Measurements from ENCODE around the gene FBLN2.

The FBLN2 gene

GRCh38 chr3:13532631-13533030, 16.3 kb upstream of the FBLN2 start:
- no peak for DNase-seq (ENCODE audit: low read depth)
- no peak for TF ChIP-seq CTCF (IDR thresholded peaks at IDR 0.05; ENCODE audit: control insufficient read depth, insufficient read depth, low read depth, low read length, missing control alignments)
- no peak overlapping the region for H3K4me3 ChIP-seq (ENCODE audit: control insufficient read depth, low read depth, low read length)

GRCh38 chr3:13533885-13534301, 15.0 kb upstream of the FBLN2 start:
- no peak overlapping the region for H3K4me3 ChIP-seq (ENCODE audit: control insufficient read depth, low read depth, low read length)
- DNase-seq (ENCODE audit: low read depth) = no peak
- TF ChIP-seq CTCF (IDR thresholded peaks at IDR 0.05; ENCODE audit: control insufficient read depth, insufficient read depth, low read depth, low read length, missing control alignments) = no peak

GRCh38 chr3:13535526-13535875, 13.4 kb upstream of the FBLN2 start:
- H3K4me3 ChIP-seq (ENCODE audit: control insufficient read depth, low read depth, low read length) = no peak overlapping the region
- TF ChIP-seq CTCF (IDR thresholded peaks at IDR 0.05; ENCODE audit: control insufficient read depth, insufficient read depth, low read depth, low read length, missing control alignments) = no peak
- DNase-seq (ENCODE audit: low read depth) = no peak

- no peak for DNase-seq (ENCODE audit: low read depth)
Measured at GRCh38 chr3:13535905-13536304, 13.0 kb upstream of the FBLN2 start.

GRCh38 chr3:13536432-13536831, 12.5 kb upstream of the FBLN2 start:
- DNase-seq (ENCODE audit: low read depth) = no peak
- H3K4me3 ChIP-seq (ENCODE audit: control insufficient read depth, low read depth, low read length) = no peak overlapping the region
- TF ChIP-seq CTCF (IDR thresholded peaks at IDR 0.05; ENCODE audit: control insufficient read depth, insufficient read depth, low read depth, low read length, missing control alignments) = no peak

More at GRCh38 chr3:13535905-13536304, 13.0 kb upstream of the FBLN2 start:
- no peak for TF ChIP-seq CTCF (IDR thresholded peaks at IDR 0.05; ENCODE audit: control insufficient read depth, insufficient read depth, low read depth, low read length, missing control alignments)
- no peak overlapping the region for H3K4me3 ChIP-seq (ENCODE audit: control insufficient read depth, low read depth, low read length)

GRCh38 chr3:13536832-13537231, 12.1 kb upstream of the FBLN2 start:
- no peak for TF ChIP-seq CTCF (IDR thresholded peaks at IDR 0.05; ENCODE audit: control insufficient read depth, insufficient read depth, low read depth, low read length, missing control alignments)
- no peak for DNase-seq (ENCODE audit: low read depth)

More at GRCh38 chr3:13536832-13537231, 12.1 kb upstream of the FBLN2 start:
- H3K4me3 ChIP-seq (ENCODE audit: control insufficient read depth, low read depth, low read length) = no peak overlapping the region

All from AG09309 (cell line).